H1 (cell line): ENCODE results near the gene ADGRL3. TPM values are rescaled to one million over a fixed set of nuclear protein-coding genes. Genes with fewer than 3 reads are reported as not detected.

Source experiments
- polyA plus RNA-seq, 7 experiments: library from polyadenylated mRNA; depleted of rRNA in 3 of 7; stranded (reverse) in 5 of 7; unstranded in 2 of 7; fragments of >200 nt in 5 of 7; fragments of 200-250 nt in 2 of 7; gene quantifications; 1 replicate in 5 of 7; 2 replicates in 1 of 7; 4 replicates in 1 of 7; pipeline versions ENCODE4 v1.2.1 to v1.2.3, GENCODE V29; 2011 to 2013; ENCODE audit warnings: missing spikeins in 2 of 7, mixed read lengths in 2 of 7
- total RNA-seq: library from RNA; stranded (reverse); fragmentation: NEBNext Ultra II Directional; extraction: Animal tissue kit (Norgen Biotek cat#: 25700); gene quantifications from 2 replicates; pipeline ENCODE4 v1.2.1, GENCODE V29; 2021
- TF ChIP-seq, protein P1 (sequence below): fragments of 300-600 bp; sonication (generic); IDR thresholded peaks from 2 replicates; pipeline ENCODE4 v1.7.1; 2012; ENCODE audit warnings: low read length, moderate library complexity, mild to moderate bottlenecking, inconsistent platforms; ENCODE audit not compliant: insufficient replicate concordance

ADGRL3 gene
- total and polyA plus RNA-seq, 2 of the 8 experiments (the other 6 are each of a cell fraction or from before 2014, with no cell fraction given) = 6.6 to 13.0 TPM

DNA sequence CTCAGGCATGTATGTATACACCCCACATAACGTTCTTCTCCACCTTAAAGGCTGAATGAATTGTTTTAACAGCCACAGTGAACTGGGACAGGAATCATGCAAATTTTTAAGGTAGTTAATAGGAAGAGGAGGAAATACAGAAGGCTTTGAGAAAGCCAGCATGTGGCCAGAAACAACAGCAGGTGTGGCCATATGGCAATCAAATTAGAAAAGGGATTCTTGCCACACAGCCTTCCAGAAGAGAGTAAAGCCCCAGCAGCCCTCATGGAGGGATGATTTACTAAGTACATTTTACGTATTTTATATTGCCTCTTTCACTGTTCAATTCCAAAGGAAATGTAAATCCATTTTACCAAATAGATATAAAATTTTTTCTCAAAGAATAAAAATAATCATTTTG lies 792.2 kb downstream of the ADGRL3 start (continued):
- TF ChIP-seq, protein P1, sequence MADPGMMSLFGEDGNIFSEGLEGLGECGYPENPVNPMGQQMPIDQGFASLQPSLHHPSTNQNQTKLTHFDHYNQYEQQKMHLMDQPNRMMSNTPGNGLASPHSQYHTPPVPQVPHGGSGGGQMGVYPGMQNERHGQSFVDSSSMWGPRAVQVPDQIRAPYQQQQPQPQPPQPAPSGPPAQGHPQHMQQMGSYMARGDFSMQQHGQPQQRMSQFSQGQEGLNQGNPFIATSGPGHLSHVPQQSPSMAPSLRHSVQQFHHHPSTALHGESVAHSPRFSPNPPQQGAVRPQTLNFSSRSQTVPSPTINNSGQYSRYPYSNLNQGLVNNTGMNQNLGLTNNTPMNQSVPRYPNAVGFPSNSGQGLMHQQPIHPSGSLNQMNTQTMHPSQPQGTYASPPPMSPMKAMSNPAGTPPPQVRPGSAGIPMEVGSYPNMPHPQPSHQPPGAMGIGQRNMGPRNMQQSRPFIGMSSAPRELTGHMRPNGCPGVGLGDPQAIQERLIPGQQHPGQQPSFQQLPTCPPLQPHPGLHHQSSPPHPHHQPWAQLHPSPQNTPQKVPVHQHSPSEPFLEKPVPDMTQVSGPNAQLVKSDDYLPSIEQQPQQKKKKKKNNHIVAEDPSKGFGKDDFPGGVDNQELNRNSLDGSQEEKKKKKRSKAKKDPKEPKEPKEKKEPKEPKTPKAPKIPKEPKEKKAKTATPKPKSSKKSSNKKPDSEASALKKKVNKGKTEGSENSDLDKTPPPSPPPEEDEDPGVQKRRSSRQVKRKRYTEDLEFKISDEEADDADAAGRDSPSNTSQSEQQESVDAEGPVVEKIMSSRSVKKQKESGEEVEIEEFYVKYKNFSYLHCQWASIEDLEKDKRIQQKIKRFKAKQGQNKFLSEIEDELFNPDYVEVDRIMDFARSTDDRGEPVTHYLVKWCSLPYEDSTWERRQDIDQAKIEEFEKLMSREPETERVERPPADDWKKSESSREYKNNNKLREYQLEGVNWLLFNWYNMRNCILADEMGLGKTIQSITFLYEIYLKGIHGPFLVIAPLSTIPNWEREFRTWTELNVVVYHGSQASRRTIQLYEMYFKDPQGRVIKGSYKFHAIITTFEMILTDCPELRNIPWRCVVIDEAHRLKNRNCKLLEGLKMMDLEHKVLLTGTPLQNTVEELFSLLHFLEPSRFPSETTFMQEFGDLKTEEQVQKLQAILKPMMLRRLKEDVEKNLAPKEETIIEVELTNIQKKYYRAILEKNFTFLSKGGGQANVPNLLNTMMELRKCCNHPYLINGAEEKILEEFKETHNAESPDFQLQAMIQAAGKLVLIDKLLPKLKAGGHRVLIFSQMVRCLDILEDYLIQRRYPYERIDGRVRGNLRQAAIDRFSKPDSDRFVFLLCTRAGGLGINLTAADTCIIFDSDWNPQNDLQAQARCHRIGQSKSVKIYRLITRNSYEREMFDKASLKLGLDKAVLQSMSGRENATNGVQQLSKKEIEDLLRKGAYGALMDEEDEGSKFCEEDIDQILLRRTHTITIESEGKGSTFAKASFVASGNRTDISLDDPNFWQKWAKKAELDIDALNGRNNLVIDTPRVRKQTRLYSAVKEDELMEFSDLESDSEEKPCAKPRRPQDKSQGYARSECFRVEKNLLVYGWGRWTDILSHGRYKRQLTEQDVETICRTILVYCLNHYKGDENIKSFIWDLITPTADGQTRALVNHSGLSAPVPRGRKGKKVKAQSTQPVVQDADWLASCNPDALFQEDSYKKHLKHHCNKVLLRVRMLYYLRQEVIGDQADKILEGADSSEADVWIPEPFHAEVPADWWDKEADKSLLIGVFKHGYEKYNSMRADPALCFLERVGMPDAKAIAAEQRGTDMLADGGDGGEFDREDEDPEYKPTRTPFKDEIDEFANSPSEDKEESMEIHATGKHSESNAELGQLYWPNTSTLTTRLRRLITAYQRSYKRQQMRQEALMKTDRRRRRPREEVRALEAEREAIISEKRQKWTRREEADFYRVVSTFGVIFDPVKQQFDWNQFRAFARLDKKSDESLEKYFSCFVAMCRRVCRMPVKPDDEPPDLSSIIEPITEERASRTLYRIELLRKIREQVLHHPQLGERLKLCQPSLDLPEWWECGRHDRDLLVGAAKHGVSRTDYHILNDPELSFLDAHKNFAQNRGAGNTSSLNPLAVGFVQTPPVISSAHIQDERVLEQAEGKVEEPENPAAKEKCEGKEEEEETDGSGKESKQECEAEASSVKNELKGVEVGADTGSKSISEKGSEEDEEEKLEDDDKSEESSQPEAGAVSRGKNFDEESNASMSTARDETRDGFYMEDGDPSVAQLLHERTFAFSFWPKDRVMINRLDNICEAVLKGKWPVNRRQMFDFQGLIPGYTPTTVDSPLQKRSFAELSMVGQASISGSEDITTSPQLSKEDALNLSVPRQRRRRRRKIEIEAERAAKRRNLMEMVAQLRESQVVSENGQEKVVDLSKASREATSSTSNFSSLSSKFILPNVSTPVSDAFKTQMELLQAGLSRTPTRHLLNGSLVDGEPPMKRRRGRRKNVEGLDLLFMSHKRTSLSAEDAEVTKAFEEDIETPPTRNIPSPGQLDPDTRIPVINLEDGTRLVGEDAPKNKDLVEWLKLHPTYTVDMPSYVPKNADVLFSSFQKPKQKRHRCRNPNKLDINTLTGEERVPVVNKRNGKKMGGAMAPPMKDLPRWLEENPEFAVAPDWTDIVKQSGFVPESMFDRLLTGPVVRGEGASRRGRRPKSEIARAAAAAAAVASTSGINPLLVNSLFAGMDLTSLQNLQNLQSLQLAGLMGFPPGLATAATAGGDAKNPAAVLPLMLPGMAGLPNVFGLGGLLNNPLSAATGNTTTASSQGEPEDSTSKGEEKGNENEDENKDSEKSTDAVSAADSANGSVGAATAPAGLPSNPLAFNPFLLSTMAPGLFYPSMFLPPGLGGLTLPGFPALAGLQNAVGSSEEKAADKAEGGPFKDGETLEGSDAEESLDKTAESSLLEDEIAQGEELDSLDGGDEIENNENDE = no peak
